NCI-H187 (cell line): ENCODE data around the gene OR4L1.
"Not testable (repeated sequence)": the region's sequence is repeated elsewhere in the genome, so short reads cannot be mapped to it uniquely, and the experiment has no call there.

Experiments used
- DNase-seq, 2 experiments: peaks; one replicate each; lab custom pipeline; 2025; lab: John Stamatoyannopoulos, UW

OR4L1 gene, protein sequence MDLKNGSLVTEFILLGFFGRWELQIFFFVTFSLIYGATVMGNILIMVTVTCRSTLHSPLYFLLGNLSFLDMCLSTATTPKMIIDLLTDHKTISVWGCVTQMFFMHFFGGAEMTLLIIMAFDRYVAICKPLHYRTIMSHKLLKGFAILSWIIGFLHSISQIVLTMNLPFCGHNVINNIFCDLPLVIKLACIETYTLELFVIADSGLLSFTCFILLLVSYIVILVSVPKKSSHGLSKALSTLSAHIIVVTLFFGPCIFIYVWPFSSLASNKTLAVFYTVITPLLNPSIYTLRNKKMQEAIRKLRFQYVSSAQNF

DNA sequence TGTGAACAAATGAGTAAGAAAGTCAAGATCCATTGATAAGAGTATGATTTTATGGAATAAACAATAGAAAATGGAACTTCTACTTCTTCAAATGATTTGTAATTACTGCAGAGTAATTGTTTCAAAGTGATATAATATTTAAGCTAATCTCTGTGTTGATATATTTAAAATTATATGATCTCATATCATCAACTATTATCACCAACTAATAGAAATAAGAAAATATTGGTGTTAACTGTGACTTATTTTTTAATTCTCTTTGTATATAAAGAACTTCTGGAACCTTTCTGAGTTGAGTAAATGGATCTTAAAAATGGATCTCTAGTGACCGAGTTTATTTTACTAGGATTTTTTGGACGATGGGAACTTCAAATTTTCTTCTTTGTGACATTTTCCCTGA lies at the start of gene OR4L1:
TSS of gene OR4L1 (plus strand) at position 301 of the 400 bp plus-strand sequence. CDS start at position 301, 0 bp downstream.
- DNase-seq: no peak

DNA sequence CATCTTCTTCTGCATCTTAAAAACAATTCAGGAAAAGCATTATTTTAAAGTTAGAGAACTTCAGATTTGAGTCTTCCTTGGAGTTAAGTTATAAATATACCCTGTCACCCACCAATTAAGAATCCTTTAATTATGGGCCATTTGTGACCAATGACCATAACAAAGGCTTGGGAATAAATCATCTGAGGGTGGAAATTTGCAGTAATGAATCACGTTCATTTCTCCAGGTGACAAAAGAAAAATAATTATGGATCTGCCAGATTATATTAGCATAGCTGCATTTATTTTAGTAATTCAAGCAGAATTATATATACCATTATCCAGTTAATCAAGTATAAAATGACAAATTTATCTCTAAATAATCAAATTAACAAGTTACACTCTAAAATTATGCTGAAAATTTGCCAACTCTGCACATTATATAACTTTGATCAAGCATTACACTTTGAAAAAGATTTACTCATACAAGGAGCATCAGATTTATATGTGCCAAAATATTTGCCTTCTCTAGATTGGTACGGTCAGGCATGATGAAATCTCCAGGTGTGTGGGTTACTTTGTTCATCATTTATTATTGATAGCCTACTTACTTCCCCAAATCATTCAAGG lies 40.5 kb upstream of the OR4L1 start, which contains the start of gene OR4K14:
TSS of gene OR4K14 (minus strand) at position 51 of the 609 bp plus-strand sequence. CDS start 4,114 bp downstream, outside the sequence.
- no peak for DNase-seq

GRCh38 chr14:20031058-20031457 lies 28.8 kb upstream of the OR4L1 start:
- DNase-seq: no peak

DNA sequence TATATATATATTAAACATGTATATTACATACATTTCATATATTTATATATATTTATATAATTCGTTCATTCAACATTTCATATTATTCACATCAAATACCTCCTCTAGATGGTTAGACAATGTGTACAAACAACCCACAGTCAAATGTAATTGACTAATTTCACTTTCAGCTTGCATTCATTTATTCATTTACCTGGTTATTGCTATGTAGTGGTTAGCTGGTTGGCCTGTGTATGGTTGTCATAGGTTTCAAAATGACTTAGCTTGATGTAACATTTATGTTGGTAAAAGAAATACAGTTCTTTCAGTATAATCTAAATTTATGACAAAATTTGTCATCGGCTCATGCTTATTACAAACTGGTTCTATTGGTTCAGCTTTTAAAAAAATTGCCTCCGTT lies 24.4 kb upstream of the OR4L1 start:
- no peak for DNase-seq

DNA sequence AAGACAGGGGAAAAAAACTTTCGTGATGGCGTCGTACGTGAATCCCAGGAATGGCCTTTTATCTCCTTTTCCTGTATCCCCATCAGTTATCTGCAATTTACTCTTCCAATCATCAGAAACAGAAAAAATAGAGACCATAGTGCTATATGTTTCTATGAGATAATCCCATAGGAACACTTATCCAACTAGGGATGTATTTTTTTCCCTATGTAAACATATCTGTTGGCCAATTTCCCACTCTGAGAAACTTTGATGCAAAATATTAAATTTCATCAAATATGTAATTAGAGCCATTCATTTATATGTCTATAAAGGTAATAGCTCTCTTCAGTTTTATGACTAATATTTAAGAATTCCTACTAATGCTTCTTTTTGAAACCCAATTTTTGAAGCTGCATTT lies 23.9 kb upstream of the OR4L1 start, which contains the start of gene OR4K13:
TSS of gene OR4K13 (minus strand) at position 101 of the 400 bp plus-strand sequence. CDS start 1,280 bp downstream, outside the sequence.
- no peak for DNase-seq

GRCh38 chr14:20044243-20044642 lies 15.6 kb upstream of the OR4L1 start:
- DNase-seq: no peak

- DNase-seq: no peak
These were observed 11.6 kb upstream of the OR4L1 start for GRCh38 chr14:20048202-20048601.

DNA sequence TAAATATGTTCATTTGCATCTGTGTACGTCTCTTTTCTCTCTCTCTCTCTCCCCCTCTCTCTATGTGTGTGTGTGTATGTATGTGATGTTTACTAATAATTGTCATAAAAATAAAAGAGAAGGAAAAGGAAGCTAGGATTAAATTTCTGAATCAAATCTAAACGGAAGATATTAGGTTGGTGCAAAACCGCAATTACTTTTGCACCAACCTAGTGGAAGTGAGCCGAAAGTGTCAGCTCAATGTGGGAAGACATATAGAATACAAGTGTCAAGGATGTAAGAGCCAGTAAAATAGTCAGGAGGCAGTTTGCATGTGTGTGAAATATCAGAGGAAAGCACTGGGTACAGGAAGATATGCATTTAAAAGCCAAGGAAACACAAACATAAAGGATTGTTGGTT lies 32.2 kb downstream of the OR4L1 start:
- no peak for DNase-seq

DNA sequence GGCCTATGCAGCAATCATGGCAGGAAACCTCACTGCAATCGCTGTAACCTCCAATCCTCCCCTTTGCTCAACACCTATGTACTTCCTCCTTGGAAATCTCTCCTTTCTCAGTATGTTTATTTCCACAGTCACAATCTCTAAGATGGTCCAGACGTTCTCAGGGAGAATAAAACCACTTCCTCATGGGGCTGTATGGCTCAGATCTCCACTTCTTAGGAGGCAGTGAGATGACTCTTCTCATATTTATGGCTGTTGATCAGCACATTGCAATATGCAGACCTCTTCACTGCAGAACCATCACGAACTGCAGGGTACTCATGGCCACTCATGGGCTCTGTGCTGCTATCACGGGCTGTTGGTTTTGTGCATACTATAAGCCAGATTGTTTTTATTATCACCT lies 33.6 kb downstream of the OR4L1 start:
- DNase-seq: no peak

- not testable (repeated sequence) for DNase-seq
These were observed 39.3 kb downstream of the OR4L1 start for GRCh38 chr14:20098926-20099770.

DNA sequence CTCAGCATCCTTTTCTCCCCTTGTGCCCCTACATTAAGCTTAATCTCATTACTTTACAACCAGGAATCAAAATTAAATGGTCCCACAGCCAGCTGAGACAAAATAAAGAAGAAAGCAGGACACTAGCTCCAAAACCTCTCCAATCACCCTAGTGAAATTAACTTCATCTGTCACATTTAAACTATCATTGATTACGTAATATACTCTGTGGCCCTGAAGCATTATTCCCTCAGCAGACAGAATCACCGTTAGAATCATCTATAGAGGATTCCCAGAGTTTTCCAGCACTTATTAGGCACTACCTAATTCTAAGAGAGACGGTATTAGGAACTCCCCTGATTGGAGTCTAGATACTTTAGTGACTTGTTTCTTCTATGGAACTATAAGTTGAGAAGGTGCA lies 50.6 kb downstream of the OR4L1 start, which contains the start of gene OR4K17:
TSS of gene OR4K17 (plus strand) at position 302 of the 400 bp plus-strand sequence. CDS start 6,761 bp downstream, outside the sequence.
- no peak for DNase-seq
